Right lobe of liver (tissue), 6 donors: ENCODE measurements around the gene CEP57L1. TPM values are rescaled to one million over a fixed set of nuclear protein-coding genes. Genes with fewer than 3 reads are reported as not detected.
"Not testable (repeated sequence)": the region's sequence is repeated elsewhere in the genome, so short reads cannot be mapped to it uniquely, and the experiment has no call there.

Experiments
- ATAC-seq, 4 donors: fragments of 200-7000 bp; cut with Tn5 transposase; one replicate each; pipeline ENCODE4 v1.9.1; 2020; ENCODE audit warnings: mild to moderate bottlenecking in 4 of 4, moderate library complexity in 4 of 4
- DNase-seq, 3 donors: peaks; one replicate each; pipeline ENCODE4 v3.0.0-alpha.2; 2020
- H3K27ac ChIP-seq, 3 donors: fragments of 200-600 bp; one replicate each; pipeline ENCODE4 v1.8.0; 2022
- H3K27me3 ChIP-seq, 2 donors: fragments of 200-600 bp; one replicate each; pipeline ENCODE4 v1.8.0; 2022
- H3K36me3 ChIP-seq, 4 donors: fragments of 200-600 bp; sonication (generic) in 1 of 4; one replicate each; pipeline versions ENCODE4 v1.5.1 to v1.8.0; 2017 to 2022; ENCODE audit warnings: control low read depth in 1 of 4
- H3K4me1 ChIP-seq, 4 donors: fragments of 200-600 bp; sonication (generic) in 1 of 4; one replicate each; pipeline versions ENCODE4 v1.5.1 to v1.8.0; 2017 to 2022; ENCODE audit warnings: control low read depth in 1 of 4
- H3K4me3 ChIP-seq, 3 donors: fragments of 200-600 bp; one replicate each; pipeline ENCODE4 v1.8.0; 2022
- H3K9me3 ChIP-seq, 4 donors: fragments of 200-600 bp; sonication (generic) in 1 of 4; one replicate each; pipeline versions ENCODE4 v1.5.1 to v1.8.0; 2017 to 2022; ENCODE audit warnings: control low read depth in 1 of 4
- CTCF ChIP-seq, 4 donors: fragments of 200-600 bp in 3 of 4; fragments of 450-650 bp in 1 of 4; IDR thresholded peaks; one replicate each; pipeline versions ENCODE4 v1.5.1 to v1.8.0; 2016 to 2022; ENCODE audit warnings: antibody characterized with exemption in 4 of 4, mild to moderate bottlenecking in 2 of 4
- POLR2A ChIP-seq: fragments of 450-650 bp; IDR thresholded peaks from one replicate; pipeline ENCODE4 v1.6.1; 2017; ENCODE audit warnings: antibody characterized with exemption, mild to moderate bottlenecking
- WGBS: methylation state at CpG from one replicate; pipeline ENCODE4 v1.1.6; 2018; ENCODE audit warnings: low coverage, low lambda C conversion rate; ENCODE audit not compliant: insufficient coverage; ENCODE audit errors: missing lambda C conversion rate; 5-methylcytosine and 5-hydroxymethylcytosine counted together
- intact Hi-C, 2 donors: fragments of 100-400 bp; cut with DNase I; formaldehyde crosslinking; loops; one replicate each; pipeline versions ENCODE4 v1.11.2 to v1.14.1; 2022
- total RNA-seq, 6 experiments: library from RNA; depleted of rRNA in 2 of 6; stranded (reverse); fragments of >200 nt in 2 of 6; fragmentation: NEBNext Ultra II Directional in 3 of 6; extraction: Animal tissue kit (Norgen Biotek cat#: 25700) in 3 of 6; gene quantifications; one replicate each; pipeline versions ENCODE4 v1.1.0 to v1.2.4, GENCODE V29; 2016 to 2023
- donor health status: DM: no; HTN: yes; CAD: no.
- donor health status: DM: no; HTN: no; CAD: no.
- donor health status: DM: no; HTN: no; CAD: no.
- donor health status: DM: no; HTN: yes; CAD: no.
- donor health status: DM: no; HTN: yes; CAD: no.

Gene CEP57L1
- total RNA-seq, 6 experiments from 2014 or later = 6.3 to 9.5 (median 7.6) TPM

- Histone ChIP-seq H3K27me3 (no peaks in the 10 kb centered on the region), H3K9me3 (no peaks in the 10 kb centered on the region), H3K27ac (no peak overlapping the region), H3K4me3 (no peak overlapping the region), H3K36me3 (no peaks in the 10 kb centered on the region), H3K4me1 (no peaks in the 10 kb centered on the region)
- DNase-seq (no peak), ATAC-seq (no peak)
- TF ChIP-seq CTCF (IDR thresholded peaks at IDR 0.05) (no peak), POLR2A (no peak)
- 89% methylated on average over 3 of the region's 3 CpGs for WGBS
- intact Hi-C loops = no loop called here
Observed at GRCh38 chr6:109130065-109130464, 34.8 kb downstream of the CEP57L1 start.

- DNase-seq, intact Hi-C loops, ATAC-seq, H3K27me3 ChIP-seq, H3K9me3 ChIP-seq, H3K36me3 ChIP-seq, H3K4me1 ChIP-seq, H3K4me3 ChIP-seq, H3K27ac ChIP-seq: not testable (repeated sequence)
- WGBS = 100% methylated on average over 1 of the region's 1 CpG
Observed at GRCh38 chr6:109135600-109135999, 40.3 kb downstream of the CEP57L1 start.

- H3K36me3 ChIP-seq, intact Hi-C loops, H3K9me3 ChIP-seq, H3K4me1 ChIP-seq, H3K27ac ChIP-seq, H3K27me3 ChIP-seq, DNase-seq, ATAC-seq, H3K4me3 ChIP-seq: not testable (repeated sequence)
- WGBS = 94% methylated on average over 6 of the region's 6 CpGs
Observed at GRCh38 chr6:109136039-109136438, 40.7 kb downstream of the CEP57L1 start.

- ATAC-seq, H3K9me3 ChIP-seq, H3K27me3 ChIP-seq, H3K4me3 ChIP-seq, H3K4me1 ChIP-seq, DNase-seq, intact Hi-C loops, H3K36me3 ChIP-seq, H3K27ac ChIP-seq: not testable (repeated sequence)
- 96% methylated on average over 5 of the region's 6 CpGs for WGBS
Observed at GRCh38 chr6:109136530-109136929, 41.2 kb downstream of the CEP57L1 start.

GRCh38 chr6:109139109-109139508 is 43.8 kb downstream of the CEP57L1 start:
- Histone ChIP-seq H3K4me1 (no peaks in the 10 kb centered on the region), H3K27me3 (no peaks in the 10 kb centered on the region), H3K9me3 (no peaks in the 10 kb centered on the region), H3K27ac (no peak overlapping the region), H3K4me3 (no peak overlapping the region), H3K36me3 (no peaks in the 10 kb centered on the region)
- intact Hi-C loops = no loop called here
- peak in 1 of 4 donors; percentile 34 for ATAC-seq
- no peak for TF ChIP-seq CTCF (IDR thresholded peaks at IDR 0.05)
- TF ChIP-seq POLR2A = no peak
- no peak for DNase-seq
- WGBS = 93% methylated on average over 3 of the region's 6 CpGs

- H3K27me3 ChIP-seq, DNase-seq, intact Hi-C loops, H3K9me3 ChIP-seq, H3K4me3 ChIP-seq, H3K27ac ChIP-seq, H3K4me1 ChIP-seq, ATAC-seq, H3K36me3 ChIP-seq: not testable (repeated sequence)
Observed at GRCh38 chr6:109142067-109142466, 46.8 kb downstream of the CEP57L1 start.

GRCh38 chr6:109143191-109143590 is 47.9 kb downstream of the CEP57L1 start:
- TF ChIP-seq CTCF (IDR thresholded peaks at IDR 0.05) = no peak
- no peak for TF ChIP-seq POLR2A
- intact Hi-C loops = no loop called here
- DNase-seq = no peak
- peaks cover 0 to 5% (median 0%) of the 10 kb centered on the region in 4 donors for H3K36me3 ChIP-seq
- H3K4me3 ChIP-seq = no peak overlapping the region
- no peaks in the 10 kb centered on the region for H3K27me3 ChIP-seq
- H3K27ac ChIP-seq = no peak overlapping the region
- H3K4me1 ChIP-seq = no peaks in the 10 kb centered on the region
- ATAC-seq = no peak
- H3K9me3 ChIP-seq = no peaks in the 10 kb centered on the region

GRCh38 chr6:109148251-109148650 is 52.9 kb downstream of the CEP57L1 start:
- H3K4me1 ChIP-seq, H3K4me3 ChIP-seq, H3K36me3 ChIP-seq, ATAC-seq, DNase-seq, H3K27me3 ChIP-seq, H3K9me3 ChIP-seq, H3K27ac ChIP-seq, intact Hi-C loops: not testable (repeated sequence)
- WGBS = 93% methylated on average over 5 of the region's 5 CpGs

- ATAC-seq, DNase-seq, H3K9me3 ChIP-seq, H3K36me3 ChIP-seq, H3K4me3 ChIP-seq, H3K27ac ChIP-seq, intact Hi-C loops, H3K4me1 ChIP-seq, H3K27me3 ChIP-seq: not testable (repeated sequence)
- WGBS = no CpG with 5 or more reads among the region's 1 CpG
Observed at GRCh38 chr6:109148716-109149115, 53.4 kb downstream of the CEP57L1 start.
